Keratinocyte (primary cell): ENCODE results near the gene BNC2. TPM values are rescaled to one million over a fixed set of nuclear protein-coding genes. Genes with fewer than 3 reads are reported as not detected.
"Not testable (repeated sequence)": the region's sequence is repeated elsewhere in the genome, so short reads cannot be mapped to it uniquely, and the experiment has no call there.

Experiments
- DNase-seq: peaks from one replicate; pipeline ENCODE4 v3.0.0-alpha.2; 2011; ENCODE audit warnings: low read depth, missing footprints, low spot score
- FAIRE-seq: peaks from 2 replicates; lab custom pipeline; 2011; peaks lifted over from hg19 to GRCh38; lab: Jason Lieb, UNC
- H2AFZ ChIP-seq: 2 replicates; pipeline ENCODE4 v1.6.0; 2012; ENCODE audit warnings: low read length, control low read depth, inconsistent platforms; ENCODE audit not compliant: control insufficient read depth
- H3K27ac ChIP-seq: 2 replicates; pipeline ENCODE4 v1.5.1; 2011; ENCODE audit warnings: low read length; ENCODE audit not compliant: control insufficient read depth, insufficient read depth
- H3K27me3 ChIP-seq: 3 replicates; pipeline ENCODE4 v1.6.0; 2011; ENCODE audit warnings: low read length; ENCODE audit not compliant: control insufficient read depth, insufficient read depth; ENCODE audit errors: extremely low read depth
- H3K36me3 ChIP-seq, 2 experiments: 2 replicates in 1 of 2; 3 replicates in 1 of 2; pipeline ENCODE4 v1.5.1; 2011; ENCODE audit warnings: low read length in 2 of 2, mild to moderate bottlenecking in 1 of 2; ENCODE audit not compliant: control insufficient read depth in 2 of 2, insufficient read depth in 2 of 2; ENCODE audit errors: extremely low read depth in 1 of 2
- H3K4me1 ChIP-seq: 3 replicates; pipeline ENCODE4 v1.5.1; 2011; ENCODE audit warnings: low read length; ENCODE audit not compliant: control insufficient read depth, insufficient read depth; ENCODE audit errors: extremely low read depth
- H3K4me2 ChIP-seq: 3 replicates; pipeline ENCODE4 v1.6.0; 2011; ENCODE audit warnings: low read depth, low read length; ENCODE audit not compliant: control insufficient read depth, insufficient read depth; ENCODE audit errors: extremely low read depth
- H3K4me3 ChIP-seq, 3 experiments: fragments of 200-600 bp in 1 of 3; sonication (generic) in 1 of 3; 2 replicates in 2 of 3; 3 replicates in 1 of 3; pipeline ENCODE4 v1.5.1; 2011 to 2016; ENCODE audit warnings: low read length in 3 of 3, mild to moderate bottlenecking in 3 of 3, control low read depth in 2 of 3, inconsistent platforms in 1 of 3, low read depth in 1 of 3, mixed read lengths in 1 of 3, mixed run types in 1 of 3, moderate library complexity in 1 of 3; ENCODE audit not compliant: control insufficient read depth in 2 of 3, insufficient read depth in 2 of 3; ENCODE audit errors: extremely low read depth in 1 of 3
- H3K79me2 ChIP-seq: 2 replicates; pipeline ENCODE4 v1.6.0; 2012; ENCODE audit warnings: low read length; ENCODE audit not compliant: control insufficient read depth, insufficient read depth
- H3K9ac ChIP-seq: 3 replicates; pipeline ENCODE4 v1.6.0; 2011; ENCODE audit warnings: low read length; ENCODE audit not compliant: control insufficient read depth, insufficient read depth; ENCODE audit errors: extremely low read depth
- H3K9me1 ChIP-seq: 3 replicates; pipeline ENCODE4 v1.6.0; 2011; ENCODE audit warnings: low read length; ENCODE audit not compliant: control insufficient read depth, insufficient read depth; ENCODE audit errors: extremely low read depth
- H3K9me3 ChIP-seq: 2 replicates; pipeline ENCODE4 v1.5.1; 2012; ENCODE audit warnings: low read depth, low read length; ENCODE audit not compliant: control insufficient read depth
- H4K20me1 ChIP-seq: 3 replicates; pipeline ENCODE4 v1.6.0; 2011; ENCODE audit warnings: low read length; ENCODE audit not compliant: control insufficient read depth, insufficient read depth; ENCODE audit errors: extremely low read depth
- CTCF ChIP-seq, 3 experiments: IDR thresholded peaks in 1 of 3; conservative IDR thresholded peaks in 1 of 3; optimal IDR thresholded peaks in 1 of 3; 2 replicates in 2 of 3; 3 replicates in 1 of 3; pipeline versions ENCODE3 to v1.5.1; 2011; ENCODE audit warnings: low read length in 3 of 3, mild to moderate bottlenecking in 3 of 3, moderate library complexity in 2 of 3, control low read depth in 1 of 3, inconsistent platforms in 1 of 3; ENCODE audit not compliant: insufficient read depth in 2 of 3; ENCODE audit errors: extremely low read depth in 1 of 3
- EZH2 ChIP-seq: IDR thresholded peaks from one replicate; pipeline ENCODE4 v1.6.1; 2012; ENCODE audit warnings: inconsistent platforms, mild to moderate bottlenecking, low read length, moderate library complexity
- dilution Hi-C: fragments of 300-500 bp; cut with MboI; formaldehyde crosslinking; loops from one replicate; pipeline ENCODE4 v1.7.0; 2020; ENCODE audit warnings: low sequenced_read_pairs; ENCODE audit not compliant: extremely low pct_ligation_motif_present
- polyA plus RNA-seq, 5 experiments: library from polyadenylated mRNA; depleted of rRNA in 3 of 5; stranded (reverse) in 3 of 5; stranded (forward) in 1 of 5; unstranded in 1 of 5; fragments of >200 nt; gene quantifications; 1 replicate in 1 of 5; 2 replicates in 3 of 5; 3 replicates in 1 of 5; pipeline versions ENCODE4 v1.2.1 to v1.2.3, GENCODE V29; 2011 to 2012; ENCODE audit warnings: missing spikeins in 2 of 5, low read depth in 1 of 5, low replicate concordance in 1 of 5

The BNC2 gene
- polyA plus RNA-seq, 1 donor (not counting 4 experiments of a cell fraction or from before 2014, with no cell fraction given): 1.1 TPM

DNA sequence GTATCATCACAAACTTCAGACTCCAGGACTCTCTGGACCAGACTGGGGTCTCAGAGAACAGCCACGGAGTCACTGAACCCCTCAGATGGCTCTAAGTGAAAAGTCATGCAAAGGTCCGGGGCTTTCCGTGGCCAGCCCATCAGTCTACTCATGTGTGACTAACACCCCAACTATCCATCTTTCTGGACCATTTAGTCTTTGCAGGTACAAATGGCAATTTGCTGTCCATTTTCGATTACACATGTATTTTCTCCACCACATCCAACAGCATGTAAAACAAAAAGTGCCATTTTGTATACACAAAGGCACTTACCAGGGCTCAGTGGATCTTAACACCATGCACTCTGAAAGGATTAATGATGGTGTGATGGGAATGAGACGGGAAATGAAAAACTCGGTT is 387.7 kb downstream of the BNC2 start:
- no peak overlapping the region for H3K9ac ChIP-seq
- no peaks in the 10 kb centered on the region for H4K20me1 ChIP-seq
- H3K9me3 ChIP-seq: no peaks in the 10 kb centered on the region
- no peak overlapping the region for H2AFZ ChIP-seq
- no peak overlapping the region for H3K27ac ChIP-seq
- TF ChIP-seq EZH2: no peak
- no peak for TF ChIP-seq CTCF (optimal IDR thresholded peaks at IDR 0.05 in 1 of 3, IDR thresholded peaks at IDR 0.05 in 1 of 3, conservative IDR thresholded peaks at IDR 0.05 in 1 of 3; ENCODE audit: extremely low read depth in 1 of 3, insufficient read depth in 2 of 3, low read length in 3 of 3)
- no peak overlapping the region for H3K4me2 ChIP-seq
- no peaks in the 10 kb centered on the region for H3K36me3 ChIP-seq
- H3K9me1 ChIP-seq: no peaks in the 10 kb centered on the region
- no peak overlapping the region for H3K4me3 ChIP-seq
- dilution Hi-C loops: no loop called here
- no peaks in the 10 kb centered on the region for H3K79me2 ChIP-seq
- H3K4me1 ChIP-seq: no peaks in the 10 kb centered on the region
- H3K27me3 ChIP-seq: no peaks in the 10 kb centered on the region
- FAIRE-seq (no peak), DNase-seq (no peak)

- H4K20me1 ChIP-seq, H3K79me2 ChIP-seq, H2AFZ ChIP-seq, FAIRE-seq, H3K9me3 ChIP-seq, H3K4me3 ChIP-seq, H3K27ac ChIP-seq, H3K4me2 ChIP-seq, dilution Hi-C loops, H3K27me3 ChIP-seq, DNase-seq, H3K4me1 ChIP-seq, H3K9ac ChIP-seq, H3K9me1 ChIP-seq, H3K36me3 ChIP-seq: not testable (repeated sequence)
Measured at GRCh38 chr9:16480584-16480983, 389.9 kb downstream of the BNC2 start.

- dilution Hi-C loops: no loop called here
- Histone ChIP-seq H3K79me2 (no peaks in the 10 kb centered on the region), H3K4me2 (no peak overlapping the region), H3K9me3 (no peaks in the 10 kb centered on the region), H3K27me3 (no peaks in the 10 kb centered on the region), H3K4me1 (no peaks in the 10 kb centered on the region), H3K9me1 (no peaks in the 10 kb centered on the region), H3K27ac (no peak overlapping the region), H3K9ac (no peak overlapping the region), H3K36me3 (no peaks in the 10 kb centered on the region), H2AFZ (no peak overlapping the region), H3K4me3 (no peak overlapping the region), H4K20me1 (no peaks in the 10 kb centered on the region)
- DNase-seq (no peak), FAIRE-seq (no peak)
- TF ChIP-seq CTCF (optimal IDR thresholded peaks at IDR 0.05 in 1 of 3, IDR thresholded peaks at IDR 0.05 in 1 of 3, conservative IDR thresholded peaks at IDR 0.05 in 1 of 3; ENCODE audit: extremely low read depth in 1 of 3, insufficient read depth in 2 of 3, low read length in 3 of 3) (no peak), EZH2 (no peak)
Measured at GRCh38 chr9:16475996-16476395, 394.5 kb downstream of the BNC2 start.
